DOHH2 (cell line): ENCODE results near the gene PRSS22.

Source experiments
- CTCF ChIP-seq: fragments of 200-600 bp; sonication (generic); IDR thresholded peaks from one replicate; pipeline ENCODE4 v1.5.1; 2014; ENCODE audit warnings: antibody characterized with exemption, mild to moderate bottlenecking, low read depth, low read length; ENCODE audit not compliant: poor library complexity, severe bottlenecking
- EZH2phosphoT487 ChIP-seq: fragments of 200-600 bp; sonication (generic); IDR thresholded peaks from 2 replicates; pipeline ENCODE4 v1.6.1; 2017; ENCODE audit warnings: borderline replicate concordance, mild to moderate bottlenecking, antibody characterized with exemption, low read length, moderate library complexity, mixed read lengths

- TF ChIP-seq CTCF (no peak), EZH2phosphoT487 (no peak)
Observed at GRCh38 chr16:2871926-2872325, 14.0 kb upstream of the PRSS22 start.
